GM23248 (cell line): ENCODE measurements around the gene TRRAP.

Source experiments
- EZH2 ChIP-seq: fragments of 200-600 bp; sonication (generic); IDR thresholded peaks from 2 replicates; pipeline ENCODE4 v1.6.1; 2018; ENCODE audit warnings: antibody characterized with exemption, mild to moderate bottlenecking; ENCODE audit not compliant: insufficient read depth, poor library complexity, severe bottlenecking
- EZH2phosphoT487 ChIP-seq: fragments of 200-600 bp; sonication (generic); IDR thresholded peaks from 2 replicates; pipeline ENCODE4 v1.6.1; 2018; ENCODE audit warnings: antibody characterized with exemption, moderate library complexity, mild to moderate bottlenecking, low read depth; ENCODE audit not compliant: insufficient read depth

DNA sequence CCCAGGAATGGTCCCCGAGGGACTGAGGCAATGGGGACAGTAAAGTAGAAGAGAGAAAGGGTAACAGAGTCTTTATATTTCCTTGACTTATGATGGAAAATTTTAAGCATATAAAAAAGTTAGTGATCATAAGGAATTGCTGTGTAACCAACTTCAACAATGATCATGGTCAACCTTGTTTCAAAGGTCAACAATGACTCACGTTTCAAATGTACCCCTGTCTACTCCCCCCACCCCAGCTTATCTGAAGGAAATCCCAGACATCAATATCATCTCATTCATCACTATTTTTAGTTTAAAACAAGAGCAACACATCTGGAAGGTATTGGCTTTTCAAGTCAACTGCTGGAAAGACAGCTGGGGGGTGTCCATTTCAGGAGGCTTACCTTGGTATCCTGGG is 172.6 kb downstream of the TRRAP start:
- TF ChIP-seq EZH2 = no peak
- TF ChIP-seq EZH2phosphoT487 = no peak
